K562 (cell line): ENCODE measurements around the gene PPP1CC. TPM values are rescaled to one million over a fixed set of nuclear protein-coding genes. Genes with fewer than 3 reads are reported as not detected.

ENCODE experiments used
- ARID1B ChIP-seq: fragments of 450-650 bp; IDR thresholded peaks from 2 replicates; pipeline ENCODE4 v1.6.1; 2016; ENCODE audit warnings: antibody characterized with exemption, mild to moderate bottlenecking, inconsistent platforms
- BRD9 ChIP-seq: fragments of 450-650 bp; IDR thresholded peaks from 2 replicates; pipeline ENCODE4 v1.6.1; 2018; ENCODE audit warnings: low read depth; ENCODE audit not compliant: partially characterized antibody
- CHD2 ChIP-seq: IDR thresholded peaks from 2 replicates; pipeline ENCODE4 v1.6.1; 2011; ENCODE audit warnings: low read depth, low read length
- GABPA ChIP-seq: fragments of 200-800 bp; sonication (Bioruptor generic); conservative IDR thresholded peaks from 2 replicates; pipeline ENCODE4 v1.6.1; 2016; ENCODE audit warnings: low read depth, missing genetic modification characterization, missing compliant biosample characterization
- GTF2E2 ChIP-seq: fragments of 200-800 bp; sonication (Bioruptor generic); IDR thresholded peaks from 2 replicates; pipeline ENCODE4 v1.6.1; 2016; ENCODE audit warnings: missing genetic modification characterization, missing compliant biosample characterization
- HNRNPL ChIP-seq: fragments of 200-400 bp; formaldehyde crosslinking; IDR thresholded peaks from 2 replicates; pipeline ENCODE4 v1.6.1; 2017; ENCODE audit warnings: low read depth, mild to moderate bottlenecking, low read length
- IRF1 ChIP-seq: sonication (generic); formaldehyde crosslinking; IDR thresholded peaks from 2 replicates; pipeline ENCODE4 v1.8.0; 2022; ENCODE audit warnings: missing genetic modification reagents, mild to moderate bottlenecking, borderline replicate concordance
- KDM4B ChIP-seq, 2 experiments: fragments of 450-650 bp in 1 of 2; sonication (generic) in 1 of 2; IDR thresholded peaks; 2 replicates each; pipeline ENCODE4 v1.6.1; 2016 to 2017; ENCODE audit warnings: borderline replicate concordance in 2 of 2, antibody characterized with exemption in 1 of 2, low read depth in 1 of 2, mild to moderate bottlenecking in 1 of 2
- MBD2 ChIP-seq: sonication (generic); IDR thresholded peaks from 2 replicates; pipeline ENCODE4 v1.6.1; 2016; ENCODE audit warnings: low read depth, borderline replicate concordance
- NFRKB ChIP-seq: fragments of 450-650 bp; IDR thresholded peaks from 2 replicates; pipeline ENCODE4 v1.6.1; 2016; ENCODE audit warnings: low read depth
- PHF20 ChIP-seq: fragments of 450-650 bp; IDR thresholded peaks from 2 replicates; pipeline ENCODE4 v1.6.1; 2018; ENCODE audit not compliant: partially characterized antibody
- PML ChIP-seq: IDR thresholded peaks from 2 replicates; pipeline ENCODE4 v1.6.1; 2012; ENCODE audit warnings: low read length, inconsistent platforms
- POLR2AphosphoS5 ChIP-seq: IDR thresholded peaks from 2 replicates; pipeline ENCODE4 v1.6.1; 2011; ENCODE audit warnings: mild to moderate bottlenecking, low read depth, low read length, moderate library complexity; ENCODE audit not compliant: control insufficient read depth, insufficient read depth
- PTRF ChIP-seq: fragments of 450-650 bp; IDR thresholded peaks from 2 replicates; pipeline ENCODE4 v1.6.1; 2016; ENCODE audit warnings: mild to moderate bottlenecking, missing genetic modification characterization, missing compliant biosample characterization
- SMARCE1 ChIP-seq: fragments of 450-650 bp; IDR thresholded peaks from 2 replicates; pipeline ENCODE4 v1.7.1; 2016; ENCODE audit warnings: mild to moderate bottlenecking
- YY1 ChIP-seq, 3 experiments: IDR thresholded peaks; 2 replicates each; pipeline ENCODE4 v1.6.1; 2011; ENCODE audit warnings: low read length in 2 of 3, mild to moderate bottlenecking in 2 of 3, moderate library complexity in 2 of 3, borderline replicate concordance in 1 of 3, control low read depth in 1 of 3, low read depth in 1 of 3; ENCODE audit not compliant: insufficient read depth in 3 of 3, insufficient replicate concordance in 2 of 3, control insufficient read depth in 1 of 3, insufficient read length in 1 of 3; ENCODE audit errors: extremely low read depth in 1 of 3
- ZBTB1 ChIP-seq: sonication (generic); formaldehyde crosslinking; IDR thresholded peaks from 2 replicates; pipeline ENCODE4 v1.8.1; 2023; ENCODE audit warnings: missing genetic modification reagents, low read depth, mild to moderate bottlenecking, borderline replicate concordance
- ZMIZ1 ChIP-seq, 2 experiments: fragments of 150-350 bp in 1 of 2; IDR thresholded peaks; 2 replicates each; pipeline ENCODE4 v1.6.1; 2012 to 2016; ENCODE audit warnings: low read depth in 2 of 2, low read length in 2 of 2, mild to moderate bottlenecking in 1 of 2, moderate library complexity in 1 of 2
- ZNF263 ChIP-seq: sonication (generic); formaldehyde crosslinking; IDR thresholded peaks from 2 replicates; pipeline ENCODE4 v1.8.0; 2022; ENCODE audit warnings: mild to moderate bottlenecking, missing genetic modification reagents, borderline replicate concordance
- ZNF511 ChIP-seq: sonication (generic); formaldehyde crosslinking; IDR thresholded peaks from 2 replicates; pipeline ENCODE4 v1.8.0; 2022; ENCODE audit warnings: mild to moderate bottlenecking, missing genetic modification reagents
- polyA plus RNA-seq, 8 experiments: library from polyadenylated mRNA; depleted of rRNA in 4 of 8; stranded (reverse) in 5 of 8; unstranded in 3 of 8; fragments of >200 nt; fragmentation: Nextera tagmentation in 2 of 8; fragmentation: Illumina TruSeq in 1 of 8; extraction: Ambion mirVana in 2 of 8; extraction: Trizol in 1 of 8; gene quantifications; 2 replicates each; pipeline versions ENCODE4 v1.2.1 to v1.2.3, GENCODE V29; 2011 to 2014; ENCODE audit warnings: inconsistent platforms in 1 of 8, missing spikeins in 1 of 8
- total RNA-seq, 7 experiments: library from RNA; depleted of rRNA in 6 of 7; stranded (reverse); fragments of >200 nt in 6 of 7; fragmentation: Illumina TruSeq in 2 of 7; extraction: Trizol in 2 of 7; gene quantifications; 2 replicates each; pipeline versions ENCODE4 v1.2.1 to v1.2.3, GENCODE V29; 2011 to 2021; ENCODE audit warnings: low replicate concordance in 1 of 7

Gene PPP1CC
- total and polyA plus RNA-seq, 9 of the 15 experiments (the other 6 are each of a cell fraction or from before 2014, with no cell fraction given) = 67.4 to 286 (median 195) TPM

GRCh38 chr12:110742718-110743570 lies at the start of gene PPP1CC (continued):
- no peak for TF ChIP-seq ZMIZ1 (IDR thresholded peaks at IDR 0.05; ENCODE audit: low read depth in 2 of 2, low read length in 2 of 2)
- peak; percentile 74 to 95 (median 95) for TF ChIP-seq YY1 (IDR thresholded peaks at IDR 0.05; ENCODE audit: borderline replicate concordance in 1 of 3, control insufficient read depth in 1 of 3, extremely low read depth in 1 of 3, insufficient read depth in 3 of 3, insufficient read length in 1 of 3, insufficient replicate concordance in 2 of 3, low read depth in 1 of 3, low read length in 2 of 3)
- peak; percentile 90 for TF ChIP-seq CHD2
- 0 out of 2 replicates have a peak, but pooled peaks have one; percentile 14 for TF ChIP-seq SMARCE1
- no peak for TF ChIP-seq IRF1 (CRISPR knock-in tag)
- 0 out of 2 replicates have a peak, but pooled peaks have one; percentile 44 for TF ChIP-seq HNRNPL
- peak; percentile 45; the same call in 1 of the 2 replicates for TF ChIP-seq MBD2
- peak; percentile 60 for TF ChIP-seq PHF20
- TF ChIP-seq GTF2E2 (tag) = peak; percentile 46; the same call in 1 of the 2 replicates
- TF ChIP-seq PTRF (tag) = no peak
- peak; percentile 88 for TF ChIP-seq POLR2AphosphoS5
- TF ChIP-seq BRD9 = no peak
- TF ChIP-seq PML = peak; percentile 87
- peak; percentile 96 for TF ChIP-seq NFRKB
- TF ChIP-seq KDM4B (IDR thresholded peaks at IDR 0.05; ENCODE audit: borderline replicate concordance in 2 of 2, low read depth in 1 of 2) = peak in 1 of 2 experiments; percentile 82; a peak in 1 of 4 replicates
- TF ChIP-seq ARID1B = peak; percentile 24; the same call in 1 of the 2 replicates
- TF ChIP-seq ZNF511 (CRISPR knock-in tag) = 0 out of 2 replicates have a peak, but pooled peaks have one; percentile 52
- TF ChIP-seq ZNF263 (CRISPR knock-in tag) = peak; percentile 35; the same call in 1 of the 2 replicates
- peak; percentile 72; the same call in 1 of the 2 replicates for TF ChIP-seq ZBTB1 (CRISPR knock-in tag)
- TF ChIP-seq GABPA (tag) = 0 out of 2 replicates have a peak, but pooled peaks have one; percentile 17
